ENCODE results near the gene VPS37B.

Gene VPS37B

GRCh38 chr12:122927756-122928403 is 32.0 kb upstream of the VPS37B start:
- Histone ChIP-seq H3F3A (ENCODE audit: insufficient read depth, low read length) (peaks cover 5% of the 10 kb centered on the region), H3K27me3 (replicated peaks; ENCODE audit: insufficient read depth, low read length) (no peaks in the 10 kb centered on the region), H3K9ac (ENCODE audit: low read length) (peak overlapping the region; percentile 57; the same call in 1 of the 2 replicates), H3K4me1 (ENCODE audit: low read length) (peaks cover 6% of the 10 kb centered on the region), H3K4me2 (ENCODE audit: low read depth, low read length) (no peak overlapping the region), H3K9me2 (replicated peaks; ENCODE audit: insufficient read depth, low read length) (no peaks in the 10 kb centered on the region), H3K9me3 (replicated peaks; ENCODE audit: insufficient read depth, low read length) (no peaks in the 10 kb centered on the region), H3K36me3 (replicated peaks; ENCODE audit: insufficient read depth, low read length) (no peaks in the 10 kb centered on the region), H3K79me2 (ENCODE audit: low read length) (no peaks in the 10 kb centered on the region), H2AFZ (ENCODE audit: low read length) (no peak overlapping the region), H4K20me1 (ENCODE audit: insufficient read depth, low read length) (no peaks in the 10 kb centered on the region), H3K4me3 (ENCODE audit: low read length) (no peak overlapping the region), H3K27ac (ENCODE audit: low read length) (peak overlapping the region; percentile 91; the same call in 1 of the 2 replicates)
- TF ChIP-seq EZH2 (optimal IDR thresholded peaks at IDR 0.05; ENCODE audit: low read depth, low read length) = no peak
- no peak for DNase-seq

GRCh38 chr12:122921917-122922316 is 26.0 kb upstream of the VPS37B start:
- Histone ChIP-seq H3K4me2 (ENCODE audit: low read depth, low read length) (no peak overlapping the region), H3K79me2 (ENCODE audit: low read length) (no peaks in the 10 kb centered on the region), H2AFZ (ENCODE audit: low read length) (no peak overlapping the region), H3K9ac (ENCODE audit: low read length) (no peak overlapping the region), H3K27ac (ENCODE audit: low read length) (no peak overlapping the region), H3K27me3 (replicated peaks; ENCODE audit: insufficient read depth, low read length) (no peaks in the 10 kb centered on the region), H3K9me3 (replicated peaks; ENCODE audit: insufficient read depth, low read length) (no peaks in the 10 kb centered on the region), H3K4me3 (ENCODE audit: low read length) (no peak overlapping the region), H4K20me1 (ENCODE audit: insufficient read depth, low read length) (no peaks in the 10 kb centered on the region), H3F3A (ENCODE audit: insufficient read depth, low read length) (peaks cover 4% of the 10 kb centered on the region), H3K36me3 (replicated peaks; ENCODE audit: insufficient read depth, low read length) (no peaks in the 10 kb centered on the region), H3K9me2 (replicated peaks; ENCODE audit: insufficient read depth, low read length) (no peaks in the 10 kb centered on the region), H3K4me1 (ENCODE audit: low read length) (peaks cover 8% of the 10 kb centered on the region; the same call in 1 of the 2 replicates)
- TF ChIP-seq EZH2phosphoT487 (IDR thresholded peaks at IDR 0.05; ENCODE audit: low read length) (no peak), EZH2 (optimal IDR thresholded peaks at IDR 0.05; ENCODE audit: low read depth, low read length) (no peak), CTCF (IDR thresholded peaks at IDR 0.05; ENCODE audit: low read length) (no peak)
- DNase-seq = no peak

DNA sequence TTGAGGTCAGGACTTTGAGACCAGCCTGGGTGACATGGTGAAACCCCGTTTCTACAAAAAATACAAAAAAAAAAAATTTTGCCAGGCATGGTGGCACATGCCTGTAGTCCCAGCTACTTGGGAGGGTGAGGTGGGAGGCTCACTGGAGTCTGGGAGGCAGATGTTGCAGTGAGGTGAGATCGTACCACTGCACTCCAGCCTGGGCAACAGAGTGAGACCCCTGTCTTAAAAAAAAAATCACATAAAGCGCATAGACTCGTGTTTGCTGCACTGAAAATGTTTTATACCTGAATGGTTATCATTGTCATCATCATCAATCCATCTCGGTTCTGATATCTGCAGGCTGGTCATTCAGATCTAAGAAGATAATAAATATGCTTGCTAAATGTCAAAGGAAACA is 24.8 kb upstream of the VPS37B start:
- H3K4me3 ChIP-seq (ENCODE audit: low read length) = no peak overlapping the region
- no peaks in the 10 kb centered on the region for H3K79me2 ChIP-seq (ENCODE audit: low read length)
- H3K27me3 ChIP-seq (replicated peaks; ENCODE audit: insufficient read depth, low read length) = no peaks in the 10 kb centered on the region
- no peaks in the 10 kb centered on the region for H4K20me1 ChIP-seq (ENCODE audit: insufficient read depth, low read length)
- H3F3A ChIP-seq (ENCODE audit: insufficient read depth, low read length) = no peaks in the 10 kb centered on the region
- no peak for TF ChIP-seq EZH2 (optimal IDR thresholded peaks at IDR 0.05; ENCODE audit: low read depth, low read length)
- TF ChIP-seq EZH2phosphoT487 (IDR thresholded peaks at IDR 0.05; ENCODE audit: low read length) = no peak
- no peak for TF ChIP-seq CTCF (IDR thresholded peaks at IDR 0.05; ENCODE audit: low read length)
- no peak overlapping the region for H3K9ac ChIP-seq (ENCODE audit: low read length)
- no peaks in the 10 kb centered on the region for H3K36me3 ChIP-seq (replicated peaks; ENCODE audit: insufficient read depth, low read length)
- no peak overlapping the region for H2AFZ ChIP-seq (ENCODE audit: low read length)
- peaks cover 8% of the 10 kb centered on the region; the same call in 1 of the 2 replicates for H3K4me1 ChIP-seq (ENCODE audit: low read length)
- no peak overlapping the region for H3K4me2 ChIP-seq (ENCODE audit: low read depth, low read length)
- H3K27ac ChIP-seq (ENCODE audit: low read length) = no peak overlapping the region
- H3K9me2 ChIP-seq (replicated peaks; ENCODE audit: insufficient read depth, low read length) = no peaks in the 10 kb centered on the region
- no peaks in the 10 kb centered on the region for H3K9me3 ChIP-seq (replicated peaks; ENCODE audit: insufficient read depth, low read length)
- DNase-seq = no peak

- Histone ChIP-seq H3K4me3 (ENCODE audit: low read length) (no peak overlapping the region), H3K9me3 (replicated peaks; ENCODE audit: insufficient read depth, low read length) (no peaks in the 10 kb centered on the region), H3K4me2 (ENCODE audit: low read depth, low read length) (no peak overlapping the region), H3K9ac (ENCODE audit: low read length) (no peak overlapping the region), H3K27me3 (replicated peaks; ENCODE audit: insufficient read depth, low read length) (no peaks in the 10 kb centered on the region), H4K20me1 (ENCODE audit: insufficient read depth, low read length) (no peaks in the 10 kb centered on the region), H3K79me2 (ENCODE audit: low read length) (no peaks in the 10 kb centered on the region), H3F3A (ENCODE audit: insufficient read depth, low read length) (no peaks in the 10 kb centered on the region), H3K9me2 (replicated peaks; ENCODE audit: insufficient read depth, low read length) (no peaks in the 10 kb centered on the region), H3K27ac (ENCODE audit: low read length) (no peak overlapping the region), H2AFZ (ENCODE audit: low read length) (no peak overlapping the region), H3K4me1 (ENCODE audit: low read length) (peaks cover 8% of the 10 kb centered on the region; the same call in 1 of the 2 replicates), H3K36me3 (replicated peaks; ENCODE audit: insufficient read depth, low read length) (no peaks in the 10 kb centered on the region)
- TF ChIP-seq EZH2 (optimal IDR thresholded peaks at IDR 0.05; ENCODE audit: low read depth, low read length) (no peak), CTCF (IDR thresholded peaks at IDR 0.05; ENCODE audit: low read length) (no peak), EZH2phosphoT487 (IDR thresholded peaks at IDR 0.05; ENCODE audit: low read length) (no peak)
- DNase-seq = no peak
Observed at GRCh38 chr12:122918827-122919226, 22.9 kb upstream of the VPS37B start.
